GM21367 (cell line): ENCODE results near the gene FAM163A.
"Not testable (repeated sequence)": the region's sequence is repeated elsewhere in the genome, so short reads cannot be mapped to it uniquely, and the experiment has no call there.

ENCODE experiments used
- ATAC-seq: cut with Tn5 transposase; IDR thresholded peaks from one replicate; pipeline ENCODE4 v1.9.1; 2021; ENCODE audit not compliant: unreplicated experiment

FAM163A gene

GRCh38 chr1:179836686-179837445 lies 93.8 kb downstream of the FAM163A start:
- ATAC-seq, result not testable (repeated sequence)

- ATAC-seq, result no peak
These were observed 97.0 kb downstream of the FAM163A start for GRCh38 chr1:179840107-179840506.

GRCh38 chr1:179848233-179848632 lies 105.1 kb downstream of the FAM163A start:
- ATAC-seq, result no peak

- no peak for ATAC-seq
These were observed 110.0 kb downstream of the FAM163A start for GRCh38 chr1:179853102-179853501.

- not testable (repeated sequence) for ATAC-seq
These were observed 112.7 kb downstream of the FAM163A start for GRCh38 chr1:179855831-179856230.

GRCh38 chr1:179856296-179856695 lies 113.2 kb downstream of the FAM163A start:
- ATAC-seq, result no peak

GRCh38 chr1:179857009-179857408 lies 113.9 kb downstream of the FAM163A start:
- ATAC-seq, result no peak

GRCh38 chr1:179860652-179861051 lies 117.6 kb downstream of the FAM163A start:
- ATAC-seq, result no peak

- no peak for ATAC-seq
These were observed 122.3 kb downstream of the FAM163A start for GRCh38 chr1:179865377-179865776.
